Measurements from ENCODE around the gene IRF2BP2.

DNA sequence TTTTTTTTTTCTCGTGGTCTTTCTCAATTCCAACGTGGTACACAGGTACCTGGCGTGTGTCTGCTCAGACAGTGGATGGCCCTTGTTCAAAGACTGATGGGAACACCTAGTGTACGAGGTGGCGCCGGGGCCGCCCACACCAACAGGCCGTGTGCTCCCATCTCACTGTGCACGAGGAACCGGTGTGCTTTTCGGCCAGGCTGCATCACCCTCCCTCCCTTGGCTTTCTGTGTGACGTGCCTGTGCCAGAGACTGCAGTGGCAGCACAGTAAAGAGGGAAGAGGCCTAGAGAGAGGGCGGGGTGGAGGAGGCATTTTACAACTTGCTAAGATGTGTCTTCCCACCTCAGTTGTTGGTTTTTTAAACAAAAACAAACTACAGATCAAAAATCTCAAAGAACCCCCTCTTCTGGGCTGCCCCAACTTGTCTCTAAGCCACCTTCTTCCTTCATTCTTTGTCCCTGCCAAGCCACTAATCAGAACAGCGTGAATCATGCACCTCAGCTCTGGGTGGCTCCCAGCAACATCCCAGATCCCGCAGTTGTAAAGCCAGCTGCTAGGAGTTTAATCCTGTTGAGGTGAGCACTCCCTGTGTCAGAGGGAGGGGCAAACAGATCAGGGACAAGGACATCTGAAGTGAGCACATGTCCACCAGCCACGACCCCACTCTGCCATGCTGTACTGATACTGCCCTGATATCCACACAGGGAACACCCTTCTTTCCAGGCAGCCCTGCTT lies 20.7 kb downstream of the IRF2BP2 start:
- TF ChIP-seq, protein P1, sequence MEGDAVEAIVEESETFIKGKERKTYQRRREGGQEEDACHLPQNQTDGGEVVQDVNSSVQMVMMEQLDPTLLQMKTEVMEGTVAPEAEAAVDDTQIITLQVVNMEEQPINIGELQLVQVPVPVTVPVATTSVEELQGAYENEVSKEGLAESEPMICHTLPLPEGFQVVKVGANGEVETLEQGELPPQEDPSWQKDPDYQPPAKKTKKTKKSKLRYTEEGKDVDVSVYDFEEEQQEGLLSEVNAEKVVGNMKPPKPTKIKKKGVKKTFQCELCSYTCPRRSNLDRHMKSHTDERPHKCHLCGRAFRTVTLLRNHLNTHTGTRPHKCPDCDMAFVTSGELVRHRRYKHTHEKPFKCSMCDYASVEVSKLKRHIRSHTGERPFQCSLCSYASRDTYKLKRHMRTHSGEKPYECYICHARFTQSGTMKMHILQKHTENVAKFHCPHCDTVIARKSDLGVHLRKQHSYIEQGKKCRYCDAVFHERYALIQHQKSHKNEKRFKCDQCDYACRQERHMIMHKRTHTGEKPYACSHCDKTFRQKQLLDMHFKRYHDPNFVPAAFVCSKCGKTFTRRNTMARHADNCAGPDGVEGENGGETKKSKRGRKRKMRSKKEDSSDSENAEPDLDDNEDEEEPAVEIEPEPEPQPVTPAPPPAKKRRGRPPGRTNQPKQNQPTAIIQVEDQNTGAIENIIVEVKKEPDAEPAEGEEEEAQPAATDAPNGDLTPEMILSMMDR (IDR thresholded peaks at IDR 0.05), result no peak
- no peak for TF ChIP-seq EZH2 (IDR thresholded peaks at IDR 0.05; ENCODE audit: borderline replicate concordance, insufficient read depth, low read depth, low read length, poor library complexity, severe bottlenecking)
